ENCODE results near the gene MYL1.

Gene MYL1

GRCh38 chr2:210315015-210315788 is at the start of gene MYL1:
MYL1 (minus strand) TSS chr2:210315174; CDS start chr2:210315042, 132 bp downstream.
- no peaks in the 10 kb centered on the region for H3K4me1 Mint-ChIP-seq (ENCODE audit: low read depth)

GRCh38 chr2:210363876-210364275 is 48.9 kb upstream of the MYL1 start:
- Mint-ChIP-seq H3K4me1 (ENCODE audit: low read depth) (no peaks in the 10 kb centered on the region), H3K27me3 (ENCODE audit: low read depth) (no peaks in the 10 kb centered on the region), H3K36me3 (ENCODE audit: low read depth) (no peaks in the 10 kb centered on the region), H3K27ac (no peak overlapping the region), H3K4me3 (no peak overlapping the region), H3K9me3 (no peaks in the 10 kb centered on the region)

More at GRCh38 chr2:210315015-210315788, at the start of gene MYL1:
- no peak within 1 kb of the TSS for H3K27ac Mint-ChIP-seq
- no peaks in the 10 kb centered on the region for H3K9me3 Mint-ChIP-seq
- no peak within 1 kb of the TSS for H3K4me3 Mint-ChIP-seq
- H3K27me3 Mint-ChIP-seq (ENCODE audit: low read depth), result no peaks in the 10 kb centered on the region
- H3K36me3 Mint-ChIP-seq (ENCODE audit: low read depth), result no peaks in the 10 kb centered on the region

GRCh38 chr2:210363261-210363660 is 48.3 kb upstream of the MYL1 start:
- no peak overlapping the region for H3K27ac Mint-ChIP-seq
- H3K27me3 Mint-ChIP-seq (ENCODE audit: low read depth), result no peaks in the 10 kb centered on the region
- H3K4me1 Mint-ChIP-seq (ENCODE audit: low read depth), result no peaks in the 10 kb centered on the region
- H3K9me3 Mint-ChIP-seq, result no peaks in the 10 kb centered on the region
- no peaks in the 10 kb centered on the region for H3K36me3 Mint-ChIP-seq (ENCODE audit: low read depth)
- H3K4me3 Mint-ChIP-seq, result no peak overlapping the region

DNA sequence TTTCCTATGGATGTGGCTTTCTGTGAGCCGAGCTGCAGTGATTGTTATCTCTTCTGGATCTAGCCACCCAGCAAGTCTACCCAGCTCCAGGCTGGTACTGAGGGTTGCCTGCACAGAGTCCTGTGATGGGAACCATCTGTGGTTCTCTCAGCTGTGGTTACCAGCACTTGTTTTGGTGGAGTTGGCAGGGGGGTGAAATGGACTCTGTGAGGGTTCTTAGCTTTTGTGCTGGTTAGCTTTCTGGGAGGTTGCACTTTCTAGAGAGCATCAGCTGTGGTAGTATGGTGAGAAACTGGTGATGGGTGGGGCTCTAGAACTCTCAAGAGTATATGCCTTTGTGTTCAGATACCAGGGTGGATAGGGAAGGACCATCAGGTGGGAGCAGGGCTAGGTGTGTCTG is 45.4 kb upstream of the MYL1 start:
- no peak overlapping the region for H3K4me3 Mint-ChIP-seq
- H3K36me3 Mint-ChIP-seq (ENCODE audit: low read depth), result no peaks in the 10 kb centered on the region
- H3K27me3 Mint-ChIP-seq (ENCODE audit: low read depth), result no peaks in the 10 kb centered on the region
- H3K4me1 Mint-ChIP-seq (ENCODE audit: low read depth), result no peaks in the 10 kb centered on the region
- H3K27ac Mint-ChIP-seq, result no peak overlapping the region
- H3K9me3 Mint-ChIP-seq, result no peaks in the 10 kb centered on the region

DNA sequence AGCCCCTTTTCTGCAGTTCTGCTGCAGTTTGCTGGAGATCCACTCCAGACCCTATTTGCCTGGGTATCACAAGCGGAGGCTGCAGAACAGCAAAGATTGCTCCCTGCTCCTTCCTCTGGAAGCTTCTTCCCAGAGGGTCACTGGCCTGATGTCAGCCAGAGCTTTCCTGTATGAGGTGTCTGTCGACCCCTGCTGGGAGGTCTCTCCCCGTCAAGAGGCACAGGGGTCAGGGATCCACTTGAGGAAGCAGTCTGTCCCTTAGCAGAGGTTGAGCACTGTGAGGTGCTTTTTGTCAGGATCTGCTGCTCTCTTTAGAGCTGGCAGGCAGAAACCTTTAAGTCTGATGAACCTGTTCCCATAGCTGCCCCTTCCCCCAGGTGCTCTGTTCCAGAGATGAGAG is 42.0 kb upstream of the MYL1 start:
- H3K9me3 Mint-ChIP-seq, result no peaks in the 10 kb centered on the region
- no peaks in the 10 kb centered on the region for H3K4me1 Mint-ChIP-seq (ENCODE audit: low read depth)
- no peak overlapping the region for H3K27ac Mint-ChIP-seq
- H3K36me3 Mint-ChIP-seq (ENCODE audit: low read depth), result no peaks in the 10 kb centered on the region
- H3K27me3 Mint-ChIP-seq (ENCODE audit: low read depth), result no peaks in the 10 kb centered on the region
- no peak overlapping the region for H3K4me3 Mint-ChIP-seq

GRCh38 chr2:210337159-210337558 is 22.2 kb upstream of the MYL1 start:
- Mint-ChIP-seq H3K27me3 (ENCODE audit: low read depth) (no peaks in the 10 kb centered on the region), H3K4me1 (ENCODE audit: low read depth) (no peaks in the 10 kb centered on the region), H3K4me3 (no peak overlapping the region), H3K27ac (no peak overlapping the region), H3K9me3 (peaks cover 4% of the 10 kb centered on the region), H3K36me3 (ENCODE audit: low read depth) (no peaks in the 10 kb centered on the region)

- no peaks in the 10 kb centered on the region for H3K9me3 Mint-ChIP-seq
- H3K4me3 Mint-ChIP-seq, result no peak overlapping the region
Observed at GRCh38 chr2:210324906-210325305, 9.9 kb upstream of the MYL1 start.

DNA sequence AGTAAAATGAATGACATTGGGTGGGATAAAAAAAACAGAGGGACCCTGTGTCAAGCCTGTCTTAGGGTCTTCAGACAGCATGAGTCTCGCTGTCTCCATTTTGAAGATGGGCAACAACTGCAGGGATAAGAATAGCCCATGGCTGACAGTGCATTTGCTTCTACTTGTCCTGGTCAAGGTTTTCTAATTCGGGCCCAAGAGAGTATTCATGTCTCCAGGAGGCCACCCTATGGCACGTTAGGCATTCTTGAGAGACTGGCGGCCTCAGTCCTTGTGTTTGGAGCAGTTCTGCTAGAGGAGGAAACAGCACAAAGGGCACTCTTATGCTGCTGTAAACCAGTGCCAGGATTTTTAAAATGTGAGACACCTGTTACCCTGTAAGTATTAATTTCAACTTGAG is 9.5 kb upstream of the MYL1 start:
- H3K9me3 Mint-ChIP-seq, result no peaks in the 10 kb centered on the region
- H3K27ac Mint-ChIP-seq, result no peak overlapping the region
- H3K4me3 Mint-ChIP-seq, result no peak overlapping the region
- H3K36me3 Mint-ChIP-seq (ENCODE audit: low read depth), result no peaks in the 10 kb centered on the region
- H3K27me3 Mint-ChIP-seq (ENCODE audit: low read depth), result no peaks in the 10 kb centered on the region
- no peaks in the 10 kb centered on the region for H3K4me1 Mint-ChIP-seq (ENCODE audit: low read depth)

More at GRCh38 chr2:210324906-210325305, 9.9 kb upstream of the MYL1 start:
- Mint-ChIP-seq H3K27me3 (ENCODE audit: low read depth) (no peaks in the 10 kb centered on the region), H3K4me1 (ENCODE audit: low read depth) (no peaks in the 10 kb centered on the region), H3K27ac (no peak overlapping the region), H3K36me3 (ENCODE audit: low read depth) (no peaks in the 10 kb centered on the region)

GRCh38 chr2:210323003-210323402 is 8.0 kb upstream of the MYL1 start:
- H3K36me3 Mint-ChIP-seq (ENCODE audit: low read depth), result no peaks in the 10 kb centered on the region
- H3K9me3 Mint-ChIP-seq, result no peaks in the 10 kb centered on the region
- no peaks in the 10 kb centered on the region for H3K27me3 Mint-ChIP-seq (ENCODE audit: low read depth)
- no peak overlapping the region for H3K4me3 Mint-ChIP-seq
- no peaks in the 10 kb centered on the region for H3K4me1 Mint-ChIP-seq (ENCODE audit: low read depth)
- H3K27ac Mint-ChIP-seq, result no peak overlapping the region

DNA sequence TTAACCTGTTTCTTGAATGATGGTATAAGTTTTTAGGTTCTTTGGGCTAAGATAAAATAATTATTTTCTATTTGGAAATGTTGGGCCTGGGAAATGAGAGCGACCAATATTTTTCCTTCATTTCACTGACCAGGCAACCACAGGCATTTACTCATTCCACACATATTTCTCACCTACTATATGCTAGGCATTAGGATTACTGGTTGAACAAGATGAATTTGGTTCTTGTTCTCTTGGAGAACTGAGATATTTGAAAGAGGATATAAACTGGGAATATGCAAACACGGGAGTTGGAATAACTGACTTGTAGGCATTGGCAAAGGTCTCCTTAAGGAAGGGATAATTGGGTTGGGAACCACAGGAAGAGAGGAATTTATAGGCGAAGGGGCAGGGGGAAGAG is 3.9 kb upstream of the MYL1 start:
- H3K4me1 Mint-ChIP-seq (ENCODE audit: low read depth), result no peaks in the 10 kb centered on the region
- no peaks in the 10 kb centered on the region for H3K9me3 Mint-ChIP-seq
- H3K27me3 Mint-ChIP-seq (ENCODE audit: low read depth), result no peaks in the 10 kb centered on the region
- no peak overlapping the region for H3K4me3 Mint-ChIP-seq
- no peaks in the 10 kb centered on the region for H3K36me3 Mint-ChIP-seq (ENCODE audit: low read depth)
- H3K27ac Mint-ChIP-seq, result no peak overlapping the region

- H3K4me3 Mint-ChIP-seq, result no peak overlapping the region
- no peaks in the 10 kb centered on the region for H3K4me1 Mint-ChIP-seq (ENCODE audit: low read depth)
- no peak overlapping the region for H3K27ac Mint-ChIP-seq
- no peaks in the 10 kb centered on the region for H3K36me3 Mint-ChIP-seq (ENCODE audit: low read depth)
- H3K27me3 Mint-ChIP-seq (ENCODE audit: low read depth), result no peaks in the 10 kb centered on the region
- no peaks in the 10 kb centered on the region for H3K9me3 Mint-ChIP-seq
Observed at GRCh38 chr2:210318486-210318885, 3.5 kb upstream of the MYL1 start.

- no peak overlapping the region for H3K27ac Mint-ChIP-seq
- no peaks in the 10 kb centered on the region for H3K27me3 Mint-ChIP-seq (ENCODE audit: low read depth)
- no peaks in the 10 kb centered on the region for H3K9me3 Mint-ChIP-seq
- no peaks in the 10 kb centered on the region for H3K4me1 Mint-ChIP-seq (ENCODE audit: low read depth)
- H3K36me3 Mint-ChIP-seq (ENCODE audit: low read depth), result no peaks in the 10 kb centered on the region
- no peak overlapping the region for H3K4me3 Mint-ChIP-seq
Observed at GRCh38 chr2:210310550-210310949, 4.4 kb downstream of the MYL1 start.

DNA sequence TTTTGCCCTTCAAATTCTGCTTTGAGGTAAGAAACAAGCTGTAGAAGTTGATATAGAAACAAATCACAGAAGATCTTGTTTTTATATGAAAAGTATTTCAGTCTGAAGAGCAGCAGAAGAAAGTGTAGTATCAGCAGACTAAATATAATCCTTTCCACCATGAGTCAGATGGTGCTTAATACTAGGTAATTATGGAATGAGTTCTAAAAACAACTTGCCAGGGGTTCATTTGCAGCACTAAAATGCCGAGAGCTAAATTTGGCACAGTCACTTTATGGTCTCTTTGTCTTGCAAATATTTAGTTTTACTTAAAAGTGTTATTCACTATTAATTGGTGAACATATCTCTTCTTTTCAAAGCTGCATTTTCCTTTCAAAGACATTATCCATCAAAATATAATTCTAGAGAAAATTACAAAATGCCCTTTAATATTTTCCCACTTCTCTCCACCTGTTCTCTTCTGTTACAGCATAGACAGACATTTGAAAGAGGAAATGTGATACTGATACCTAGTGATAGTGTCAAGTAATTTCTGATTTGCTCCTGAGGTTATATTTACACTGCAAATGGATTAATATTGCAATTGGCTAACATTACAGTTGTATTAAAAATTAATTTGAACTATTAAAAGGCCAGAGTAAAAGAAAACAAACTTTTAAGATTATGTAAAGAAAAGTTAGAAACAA is 5.3 kb downstream of the MYL1 start:
- Mint-ChIP-seq H3K27ac (no peak overlapping the region), H3K36me3 (ENCODE audit: low read depth) (no peaks in the 10 kb centered on the region), H3K4me3 (no peak overlapping the region), H3K9me3 (no peaks in the 10 kb centered on the region), H3K4me1 (ENCODE audit: low read depth) (no peaks in the 10 kb centered on the region), H3K27me3 (ENCODE audit: low read depth) (no peaks in the 10 kb centered on the region)

GRCh38 chr2:210303498-210303897 is 11.5 kb downstream of the MYL1 start:
- no peaks in the 10 kb centered on the region for H3K27me3 Mint-ChIP-seq (ENCODE audit: low read depth)
- H3K4me3 Mint-ChIP-seq, result no peak overlapping the region
- H3K27ac Mint-ChIP-seq, result no peak overlapping the region
- H3K4me1 Mint-ChIP-seq (ENCODE audit: low read depth), result no peaks in the 10 kb centered on the region
- no peaks in the 10 kb centered on the region for H3K9me3 Mint-ChIP-seq
- H3K36me3 Mint-ChIP-seq (ENCODE audit: low read depth), result no peaks in the 10 kb centered on the region

GRCh38 chr2:210302326-210302725 is 12.6 kb downstream of the MYL1 start:
- Mint-ChIP-seq H3K27ac (no peak overlapping the region), H3K9me3 (no peaks in the 10 kb centered on the region), H3K27me3 (ENCODE audit: low read depth) (no peaks in the 10 kb centered on the region), H3K36me3 (ENCODE audit: low read depth) (no peaks in the 10 kb centered on the region), H3K4me3 (no peak overlapping the region), H3K4me1 (ENCODE audit: low read depth) (no peaks in the 10 kb centered on the region)

Data from T-helper 1 cell treated with Interleukin-12 subunit alpha and Interleukin-12 subunit beta and Interleukin-4 antibody, amounts not matched to agents 30 μg/mL and 1 μg/mL, for 36 hours (primary cell).